Stimulated activated CD8-positive, alpha-beta memory T cell treated with anti-CD3 and anti-CD28 coated beads, Interleukin-2, amount 100 ng/mL, for 48 hours (primary cell): Measurements from ENCODE around the gene RNU6-1.
A peak's percentile ranks its signal among the peaks of the same experiment; 100 is the strongest.

ENCODE experiments used
- DNase-seq, 2 donors: peaks; one replicate each; pipeline ENCODE4 v3.0.0-alpha.2; 2020; ENCODE audit warnings: low read depth in 2 of 2

RNU6-1 gene

DNA sequence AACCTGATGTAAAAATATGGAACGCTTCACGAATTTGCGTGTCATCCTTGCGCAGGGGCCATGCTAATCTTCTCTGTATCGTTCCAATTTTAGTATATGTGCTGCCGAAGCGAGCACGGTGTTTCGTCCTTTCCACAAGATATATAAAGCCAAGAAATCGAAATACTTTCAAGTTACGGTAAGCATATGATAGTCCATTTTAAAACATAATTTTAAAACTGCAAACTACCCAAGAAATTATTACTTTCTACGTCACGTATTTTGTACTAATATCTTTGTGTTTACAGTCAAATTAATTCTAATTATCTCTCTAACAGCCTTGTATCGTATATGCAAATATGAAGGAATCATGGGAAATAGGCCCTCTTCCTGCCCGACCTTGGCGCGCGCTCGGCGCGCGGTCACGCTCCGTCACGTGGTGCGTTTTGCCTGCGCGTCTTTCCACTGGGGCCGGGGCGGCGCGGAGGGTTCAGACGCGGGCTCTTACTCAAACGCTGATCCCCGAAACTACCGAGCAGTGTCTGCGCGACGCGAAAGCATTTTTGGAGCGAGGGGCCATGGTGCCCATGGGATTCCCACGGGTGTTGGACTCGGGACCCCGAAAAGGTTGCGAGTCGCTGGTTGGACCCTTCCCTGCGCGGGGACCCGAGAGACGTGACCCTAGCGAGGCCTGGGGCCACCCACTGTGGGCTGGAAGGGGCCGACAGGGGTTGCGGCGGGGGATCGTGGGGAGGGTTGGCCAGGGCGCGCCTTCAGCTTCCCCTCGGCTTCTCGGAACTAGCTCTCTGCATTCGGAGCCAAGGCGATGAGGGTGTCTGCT, at the start of gene RNU6-1:
Gene RNU6-1, minus strand, starts transcription at position 117 of the 820 bp plus-strand sequence.
- DNase-seq: peak; percentile 86 to 91

GRCh38 chr15:67887776-67888175, 47.9 kb upstream of the RNU6-1 start:
- no peak for DNase-seq

DNA sequence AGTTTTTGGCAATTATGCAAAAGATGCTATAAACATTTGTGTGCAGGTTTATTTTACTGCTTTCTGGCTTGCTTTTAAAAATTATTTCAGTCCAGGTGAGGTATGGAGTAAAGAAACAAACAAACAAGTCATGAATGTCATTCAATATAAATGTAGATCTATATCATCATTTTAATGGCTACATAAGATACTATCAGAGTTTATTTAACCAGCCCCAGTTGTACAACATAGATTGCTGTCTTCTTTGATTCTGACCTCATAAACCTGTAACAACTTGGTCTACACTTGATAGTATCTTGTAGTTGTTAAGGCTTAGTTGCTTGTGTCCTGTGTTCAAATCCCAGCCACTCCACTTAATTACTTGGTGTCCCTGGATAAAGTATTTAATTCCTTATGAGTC, 46.0 kb upstream of the RNU6-1 start:
- DNase-seq: no peak

GRCh38 chr15:67885175-67885523, 45.3 kb upstream of the RNU6-1 start:
- no peak for DNase-seq

DNA sequence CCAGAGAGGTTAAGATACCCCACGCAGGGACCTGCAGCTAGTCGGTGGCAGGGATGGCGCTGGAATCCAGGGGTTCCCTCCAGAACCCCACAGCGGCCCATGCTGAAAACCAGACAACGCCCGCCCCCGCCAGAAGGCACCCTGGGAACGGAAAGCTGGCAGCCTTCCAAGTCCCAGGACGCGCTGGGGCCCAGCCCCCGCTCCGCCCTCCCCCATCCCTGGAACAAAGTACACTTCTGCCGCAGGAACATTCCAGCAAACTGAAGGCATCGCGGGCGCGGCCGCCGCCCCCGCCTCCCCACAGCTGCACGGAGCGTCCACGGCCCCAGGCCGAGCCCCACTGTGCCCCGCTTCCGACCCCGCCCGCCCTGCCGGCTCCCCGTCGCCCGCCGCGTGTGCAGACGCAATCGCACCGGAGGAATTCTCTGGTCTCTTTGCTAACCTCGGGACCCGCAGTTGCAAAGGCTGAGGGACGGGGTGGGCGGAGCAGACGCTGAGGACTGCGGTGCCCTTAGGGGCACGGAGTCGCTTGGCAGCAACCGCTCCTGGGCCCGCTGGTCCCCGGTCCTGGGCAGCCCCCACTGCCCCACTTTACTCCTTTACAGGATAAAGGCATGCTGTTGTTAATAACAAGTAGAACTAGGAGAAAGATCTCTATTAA, 44.8 kb upstream of the RNU6-1 start:
- peak; percentile 22 to 26 for DNase-seq

DNA sequence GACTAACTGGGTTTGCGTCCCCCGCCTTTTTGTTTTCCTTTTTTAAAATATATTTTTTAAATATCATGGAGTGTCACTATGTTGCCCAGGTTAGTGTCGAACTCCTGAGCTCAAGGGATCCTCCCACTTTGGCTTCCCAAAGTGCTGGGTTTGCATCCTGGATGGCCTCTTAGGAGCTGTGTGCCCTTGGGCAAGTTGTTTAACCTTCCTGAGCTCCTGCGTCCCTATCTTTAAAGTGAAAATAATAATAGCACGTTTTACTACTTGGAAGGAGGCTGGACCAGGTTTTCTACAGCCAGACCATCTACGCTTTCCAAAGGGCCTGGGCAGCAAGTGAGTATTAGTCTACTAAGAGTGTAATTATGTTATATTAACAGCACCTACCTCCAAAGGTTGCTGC, 44.2 kb upstream of the RNU6-1 start:
- no peak for DNase-seq

- DNase-seq: no peak
These were observed 43.5 kb upstream of the RNU6-1 start for GRCh38 chr15:67883234-67883773.

GRCh38 chr15:67882487-67883233, 42.8 kb upstream of the RNU6-1 start:
- DNase-seq: no peak

DNA sequence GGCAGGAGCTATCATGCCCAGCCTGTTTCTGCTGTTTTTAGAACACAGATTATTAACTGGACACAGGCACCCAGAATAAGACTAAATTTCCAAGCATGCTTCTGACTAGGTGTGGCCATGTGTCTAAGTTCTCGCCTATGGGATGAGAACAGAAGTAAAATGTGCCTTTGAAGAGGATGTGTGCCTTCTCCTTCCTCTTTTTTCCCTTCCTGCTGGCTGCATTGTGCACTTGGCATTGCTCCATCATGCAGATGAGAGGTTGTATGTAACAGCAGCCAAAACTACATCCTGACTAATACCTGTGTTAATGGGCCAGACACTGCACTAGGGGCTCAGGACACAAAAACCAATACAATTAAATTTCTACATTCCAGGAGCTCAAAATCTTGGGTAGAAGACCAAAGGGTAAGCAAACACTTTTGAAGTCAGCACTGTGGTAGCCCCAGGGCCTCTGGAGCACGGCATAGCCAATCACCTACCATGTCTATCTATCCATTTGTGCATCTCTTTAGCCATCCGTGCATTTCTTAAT, 40.9 kb upstream of the RNU6-1 start:
- no peak for DNase-seq

- no peak for DNase-seq
These were observed 39.7 kb upstream of the RNU6-1 start for GRCh38 chr15:67879440-67880129.

DNA sequence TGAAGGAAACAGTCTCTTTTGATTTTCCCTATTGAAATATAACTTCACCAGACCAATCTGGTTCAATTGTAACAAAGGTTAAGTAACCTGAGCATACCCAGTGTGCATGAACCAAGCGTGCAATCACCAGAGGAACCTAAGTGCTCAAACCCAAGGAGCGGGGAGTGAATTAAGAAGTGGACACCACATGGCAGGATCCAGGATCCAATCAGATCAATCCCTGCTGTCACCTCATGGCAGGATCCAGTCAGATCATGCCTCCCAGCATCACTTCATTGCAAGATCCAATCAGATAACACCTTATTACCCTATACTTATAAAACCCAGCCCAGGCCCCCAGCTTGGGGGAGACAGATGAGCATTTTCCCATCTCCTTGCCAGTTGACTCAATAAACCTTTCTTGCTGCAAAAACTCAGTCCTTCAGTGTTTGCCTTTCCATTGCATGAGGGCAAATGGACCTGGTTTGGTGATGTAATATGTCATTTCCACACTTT, 38.9 kb upstream of the RNU6-1 start:
- DNase-seq: no peak

DNA sequence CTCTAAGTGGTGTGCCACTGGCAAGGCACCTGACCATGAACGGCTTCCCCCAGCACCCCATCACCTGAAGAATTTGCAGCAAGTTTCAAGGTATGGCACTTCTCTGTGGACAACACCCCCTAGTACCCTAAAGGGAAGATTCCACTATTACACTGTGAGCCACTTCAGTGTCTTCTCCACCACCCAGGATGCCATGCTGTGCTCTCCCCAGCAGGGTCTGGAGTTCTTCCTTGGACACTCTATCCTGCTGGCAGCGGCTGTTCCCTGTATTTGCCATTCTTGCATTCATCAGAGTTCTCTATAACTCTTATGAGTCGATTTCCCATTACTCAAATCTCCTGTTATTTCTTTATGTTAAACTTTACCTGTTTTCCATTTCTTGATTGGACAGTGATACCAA, 33.9 kb upstream of the RNU6-1 start:
- DNase-seq: no peak

DNA sequence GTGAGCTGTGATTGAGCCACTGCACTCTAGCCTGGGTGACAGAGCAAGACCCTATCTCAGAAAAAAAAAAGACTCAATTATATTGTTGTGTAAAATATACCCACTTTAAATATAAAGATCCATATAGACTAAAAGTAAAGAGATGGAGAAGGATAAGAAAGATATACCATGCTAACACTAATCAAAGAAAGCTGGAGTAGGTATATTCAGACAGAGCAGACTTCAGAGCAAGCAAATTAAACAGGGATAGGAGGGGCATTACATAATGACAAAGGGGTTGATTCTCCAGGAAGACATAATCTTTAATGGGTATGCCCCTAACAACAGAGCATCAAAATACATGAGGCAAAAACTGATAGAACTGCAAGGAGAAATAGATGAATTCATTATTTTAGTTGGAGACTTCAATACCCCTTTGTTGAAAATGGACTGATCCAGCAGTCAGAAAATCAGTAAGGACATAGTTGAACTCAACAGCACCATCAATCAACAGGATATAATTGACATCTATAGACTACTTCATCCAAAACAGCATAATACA, 31.1 kb upstream of the RNU6-1 start:
- DNase-seq: no peak

- DNase-seq: no peak
These were observed 29.9 kb upstream of the RNU6-1 start for GRCh38 chr15:67869701-67870100.

GRCh38 chr15:67865766-67866165, 25.9 kb upstream of the RNU6-1 start:
- no peak for DNase-seq

DNA sequence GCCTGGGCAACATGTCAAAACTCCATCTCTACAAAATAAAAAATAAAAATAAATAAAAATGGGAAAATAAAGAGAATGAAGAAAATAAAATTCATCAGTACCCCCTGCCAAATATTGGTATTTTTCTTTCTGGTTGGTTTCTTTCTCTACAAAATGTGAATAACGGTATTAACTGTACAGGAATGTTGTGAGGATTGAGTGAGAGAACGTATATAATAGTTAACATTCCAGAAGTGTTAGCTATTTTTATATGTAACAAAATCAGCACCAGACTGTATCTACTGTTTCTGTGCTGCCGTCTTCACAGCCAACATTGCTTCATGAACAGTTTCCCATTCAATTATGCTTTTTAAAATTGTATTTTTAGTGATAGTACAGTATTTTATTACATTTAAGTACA, 25.5 kb upstream of the RNU6-1 start:
- no peak for DNase-seq

- DNase-seq: peak; percentile 60 to 65
These were observed 23.7 kb upstream of the RNU6-1 start for GRCh38 chr15:67863442-67863987.

- DNase-seq: no peak
These were observed 23.1 kb upstream of the RNU6-1 start for GRCh38 chr15:67862750-67863441.

GRCh38 chr15:67861983-67862382, 22.1 kb upstream of the RNU6-1 start:
- no peak for DNase-seq

- no peak for DNase-seq
These were observed 19.6 kb upstream of the RNU6-1 start for GRCh38 chr15:67859331-67859946.
